ENCODE results near the gene TBC1D3B.
"Not testable (repeated sequence)": the region's sequence is repeated elsewhere in the genome, so short reads cannot be mapped to it uniquely, and the experiment has no call there.

TBC1D3B gene

DNA sequence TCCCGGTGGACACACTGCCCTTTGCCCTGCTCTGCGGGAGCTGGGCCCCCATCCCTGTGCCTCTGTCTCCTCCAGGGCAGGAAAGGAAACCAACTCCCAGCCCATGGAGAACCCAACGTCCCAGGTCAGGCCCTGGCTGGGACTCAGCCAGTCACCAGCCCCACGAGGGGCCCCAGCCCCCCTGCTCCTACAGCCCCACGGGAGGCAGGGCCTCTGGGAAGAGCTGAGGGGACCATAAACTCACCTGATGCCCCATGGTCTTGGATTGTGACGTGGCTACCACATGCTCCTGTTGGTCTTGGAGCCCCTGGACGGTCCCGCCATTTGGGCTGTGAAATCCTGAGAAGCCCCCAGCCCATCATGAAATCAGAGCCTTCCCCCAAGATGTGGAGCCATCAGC is 7.6 kb downstream of the TBC1D3B start:
- not testable (repeated sequence) for DNase-seq

GRCh38 chr17:36153895-36154610 is 22.4 kb downstream of the TBC1D3B start:
- DNase-seq, result no peak

DNA sequence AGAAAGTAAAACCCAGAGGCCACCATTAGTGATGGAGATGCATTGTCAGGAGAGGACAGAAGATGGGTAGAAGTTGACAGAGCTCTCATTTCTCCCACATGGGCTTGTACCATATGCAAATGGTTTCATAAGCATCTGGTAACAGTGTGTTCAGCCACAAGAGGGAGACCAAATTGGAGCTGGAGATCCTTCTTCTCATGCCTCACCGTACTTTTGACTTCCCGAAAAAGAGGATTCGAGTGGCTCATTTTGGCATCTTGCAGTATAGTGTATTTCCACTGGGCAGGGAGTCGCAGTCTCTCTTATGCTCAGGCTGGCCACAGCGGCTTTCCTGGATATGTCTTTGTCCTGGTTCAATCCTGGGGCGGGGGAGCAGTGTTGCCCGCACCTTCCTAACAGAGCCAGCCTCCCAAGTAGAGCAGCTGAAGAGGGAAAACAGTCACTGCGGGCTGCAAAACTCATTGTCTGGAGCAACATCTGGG is 23.8 kb downstream of the TBC1D3B start:
- DNase-seq, result no peak

- DNase-seq, result no peak
Observed at GRCh38 chr17:36151891-36152638, 24.4 kb downstream of the TBC1D3B start.

DNA sequence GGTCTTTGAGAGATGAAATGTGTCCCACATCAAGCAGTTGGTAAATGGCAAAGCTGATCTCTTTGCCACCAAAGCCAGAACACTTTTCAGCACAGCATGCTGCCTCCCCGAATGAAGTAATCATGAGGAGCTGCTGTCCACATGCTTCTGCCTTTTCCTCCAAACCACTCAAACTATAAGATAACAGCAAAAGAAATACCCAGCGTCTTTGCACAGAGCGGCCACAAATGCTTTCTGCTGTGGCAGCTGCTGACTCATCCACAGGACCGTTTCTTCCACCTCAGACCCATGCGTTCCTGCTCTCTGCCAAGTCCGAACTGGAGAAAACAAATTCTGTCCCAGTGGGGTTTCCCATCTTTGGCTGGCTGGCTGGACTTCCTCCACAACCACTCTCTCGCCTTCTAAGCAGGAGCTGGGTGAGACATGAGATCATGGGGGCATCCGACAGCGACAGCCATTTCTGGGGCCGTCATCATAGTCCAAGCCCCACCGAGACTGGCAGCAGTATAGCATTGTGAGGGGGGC is 27.1 kb downstream of the TBC1D3B start:
- no peak for DNase-seq

DNA sequence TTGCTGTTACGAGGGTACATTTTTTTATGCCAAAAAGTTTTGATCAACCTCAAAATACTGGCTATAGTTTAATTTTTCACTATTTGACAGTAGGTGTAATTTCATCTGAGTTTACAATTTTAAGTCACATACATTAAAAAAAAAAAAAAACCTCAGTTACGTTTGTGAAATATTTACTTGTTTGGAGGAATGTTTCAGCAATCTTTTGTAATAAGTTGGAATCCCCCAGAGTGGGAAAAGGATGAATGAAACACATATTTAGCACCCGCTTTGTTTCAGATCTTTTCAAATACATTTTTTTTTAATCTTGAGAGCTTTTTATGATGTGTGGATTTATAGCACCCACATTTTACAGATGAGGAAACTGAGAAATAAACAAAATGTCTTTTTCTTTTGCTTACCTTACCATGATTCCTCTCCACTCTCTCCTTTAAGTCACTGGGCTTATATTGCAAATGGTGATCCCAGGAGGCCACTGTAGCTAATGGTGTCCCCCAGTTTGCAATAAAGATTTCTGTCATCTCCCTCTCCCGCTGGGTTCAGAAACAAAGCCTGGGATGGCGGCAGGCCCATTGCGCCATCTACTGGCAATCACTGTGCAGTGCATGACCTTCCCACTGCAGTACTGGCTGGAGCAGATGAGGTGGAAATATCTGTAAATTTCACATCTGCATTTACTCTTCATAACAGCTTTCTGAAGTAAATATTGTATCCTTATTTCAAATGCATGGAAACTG is 27.7 kb downstream of the TBC1D3B start:
- peak; percentile 24 for DNase-seq

DNA sequence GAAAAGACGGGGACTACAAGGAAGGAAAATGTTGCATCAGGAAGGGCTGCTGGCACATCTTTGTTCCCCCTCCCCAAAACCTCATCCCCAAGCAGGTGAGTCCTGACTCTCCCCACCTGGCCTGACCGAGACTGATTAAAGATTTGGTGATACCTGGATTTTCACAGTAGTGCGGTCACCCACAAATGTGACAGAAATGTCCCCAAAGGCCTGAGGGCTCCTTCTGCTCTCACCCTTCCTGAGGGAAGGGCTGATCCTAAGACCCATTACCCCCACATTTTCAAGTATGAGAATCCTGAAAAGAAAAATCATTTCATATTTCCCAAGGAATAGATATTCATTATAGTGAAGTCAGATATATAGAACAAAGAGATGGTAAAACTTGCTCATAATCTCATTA is 28.8 kb downstream of the TBC1D3B start:
- DNase-seq, result no peak

- DNase-seq, result no peak
Observed at GRCh38 chr17:36144981-36145729, 31.3 kb downstream of the TBC1D3B start.

DNA sequence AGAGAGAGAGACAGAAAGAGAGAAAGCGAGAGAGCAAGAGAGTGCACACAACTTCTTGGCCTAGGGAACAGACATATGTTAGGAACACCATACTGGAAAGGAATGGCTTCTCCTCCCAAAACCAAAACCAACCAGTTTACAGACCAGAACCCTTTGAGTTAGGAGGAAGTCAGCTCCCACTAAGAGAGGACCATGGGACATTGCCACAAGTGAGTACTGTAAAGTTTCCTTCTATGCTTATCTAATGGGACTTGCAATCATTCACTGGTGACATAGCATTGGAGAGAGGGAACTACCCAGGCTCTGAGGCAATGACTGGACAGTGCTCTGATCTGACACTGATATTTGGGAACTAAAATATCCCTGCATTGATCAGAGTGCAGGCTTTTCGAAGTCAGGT is 32.4 kb downstream of the TBC1D3B start:
- DNase-seq, result no peak

GRCh38 chr17:36142806-36143205 is 33.6 kb downstream of the TBC1D3B start:
- no peak for DNase-seq

GRCh38 chr17:36142235-36142634 is 34.2 kb downstream of the TBC1D3B start:
- DNase-seq, result no peak

- no peak for DNase-seq
Observed at GRCh38 chr17:36136439-36136838, 40.0 kb downstream of the TBC1D3B start.

DNA sequence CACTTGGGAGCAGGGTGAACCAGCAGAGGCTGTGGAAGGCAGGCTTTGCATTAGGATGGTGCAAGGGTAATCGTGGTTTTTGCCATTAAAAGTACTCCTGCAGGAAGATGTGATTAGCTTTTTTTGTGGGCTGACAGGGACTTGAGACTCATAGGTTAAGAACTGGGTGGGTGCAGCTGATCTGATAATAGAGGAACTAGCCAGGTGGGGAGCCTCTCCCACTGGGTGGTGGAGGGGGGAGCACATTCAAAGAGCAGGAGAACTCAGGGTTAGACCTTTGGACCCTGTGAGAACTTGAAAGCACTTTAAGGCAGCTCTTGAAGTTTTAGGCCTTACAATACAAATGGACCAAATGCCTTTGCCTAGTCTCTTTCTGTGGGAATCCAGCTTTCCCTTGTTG is 40.4 kb downstream of the TBC1D3B start:
- no peak for DNase-seq

DNA sequence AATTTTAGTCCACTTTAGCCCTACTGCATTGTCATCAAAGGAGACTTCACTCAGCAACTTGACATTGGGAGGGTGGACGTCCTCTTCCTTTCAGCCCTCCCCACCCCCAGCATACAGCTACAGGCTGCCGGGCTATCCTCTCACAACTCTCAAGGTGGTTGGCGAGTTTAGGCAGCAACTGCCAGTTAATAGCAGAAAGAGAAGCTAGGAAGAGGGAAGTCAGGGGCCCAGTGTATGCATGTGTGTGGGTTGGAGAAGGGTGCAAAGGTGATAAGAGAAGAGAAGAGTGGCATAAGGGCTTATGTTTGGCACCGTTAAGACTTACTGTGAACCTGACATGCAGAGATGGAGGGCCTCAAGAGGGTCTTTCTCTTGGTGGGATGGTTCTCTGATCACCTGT is 41.0 kb downstream of the TBC1D3B start:
- no peak for DNase-seq

DNA sequence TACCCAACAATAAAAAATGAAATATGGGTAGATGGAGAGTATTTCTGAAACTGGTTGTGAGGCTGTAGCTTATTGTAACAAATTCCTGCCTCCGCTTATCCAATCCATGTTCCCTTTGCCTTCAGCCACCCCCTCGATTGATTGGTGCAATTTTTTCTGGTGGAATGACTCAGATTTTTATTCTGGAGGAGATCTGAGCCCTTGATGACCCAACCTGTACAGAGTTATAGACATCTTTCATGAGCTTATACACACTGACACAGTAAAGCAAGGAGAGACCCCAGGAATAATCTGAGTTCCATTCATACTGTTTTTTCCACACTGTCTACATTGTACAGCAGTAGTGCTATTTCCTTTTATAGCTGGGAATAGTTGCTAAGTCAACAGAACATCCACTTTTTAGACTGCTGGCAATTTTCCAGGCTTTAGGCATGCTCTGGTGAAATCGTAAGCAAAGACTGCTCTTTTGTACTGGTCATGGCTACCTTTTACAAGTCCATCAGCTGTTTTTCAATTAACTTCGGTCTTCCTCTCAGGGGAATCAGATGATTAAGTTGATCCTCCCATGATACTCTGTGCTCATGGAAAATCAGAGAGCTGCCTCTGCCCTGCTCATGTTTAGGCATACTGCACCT is 42.7 kb downstream of the TBC1D3B start:
- DNase-seq, result no peak

GRCh38 chr17:36132421-36132831 is 44.0 kb downstream of the TBC1D3B start:
- DNase-seq, result no peak

GRCh38 chr17:36131931-36132330 is 44.5 kb downstream of the TBC1D3B start:
- DNase-seq, result no peak

GRCh38 chr17:36131421-36131820 is 45.0 kb downstream of the TBC1D3B start:
- DNase-seq, result no peak

DNA sequence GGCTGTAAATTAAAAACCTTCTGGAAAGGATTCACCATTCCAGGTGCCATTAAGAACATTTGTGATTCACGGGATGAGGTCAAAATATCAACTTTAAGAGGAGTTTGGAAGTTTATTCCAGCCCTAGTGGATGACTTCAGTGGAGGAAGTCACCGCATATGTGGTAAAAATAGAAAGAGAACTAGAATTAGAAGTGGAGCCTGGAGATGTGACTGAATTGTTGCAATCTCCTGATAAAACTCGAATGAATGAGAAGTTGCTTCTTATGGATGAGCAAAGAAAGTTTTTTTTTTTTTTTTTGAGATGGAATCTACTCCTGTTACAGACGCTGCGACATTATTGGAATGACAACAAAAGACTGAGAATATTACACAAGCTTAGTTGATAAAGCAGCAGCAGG is 46.1 kb downstream of the TBC1D3B start:
- DNase-seq, result no peak

DNA sequence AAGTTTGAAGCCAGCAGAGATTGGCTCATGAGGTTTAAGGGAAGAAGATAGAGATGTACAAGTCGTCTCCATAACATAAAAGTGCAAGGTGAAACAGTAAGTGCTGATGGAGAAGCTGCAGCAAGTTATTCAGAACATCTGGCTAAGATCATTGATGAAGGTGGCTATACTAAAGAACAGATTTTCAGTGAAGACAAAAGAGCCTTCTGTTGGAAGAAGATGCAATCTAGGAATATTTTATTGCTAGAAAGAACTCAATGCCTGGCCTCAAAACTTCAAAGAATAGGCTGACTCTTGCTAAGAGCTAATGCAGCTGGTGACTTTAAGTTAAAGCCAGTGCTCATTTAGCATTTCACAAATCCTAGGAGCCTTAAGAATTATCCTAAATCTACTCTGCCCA is 46.8 kb downstream of the TBC1D3B start:
- DNase-seq, result no peak

- no peak for DNase-seq
Observed at GRCh38 chr17:36128411-36128978, 47.9 kb downstream of the TBC1D3B start.

DNA sequence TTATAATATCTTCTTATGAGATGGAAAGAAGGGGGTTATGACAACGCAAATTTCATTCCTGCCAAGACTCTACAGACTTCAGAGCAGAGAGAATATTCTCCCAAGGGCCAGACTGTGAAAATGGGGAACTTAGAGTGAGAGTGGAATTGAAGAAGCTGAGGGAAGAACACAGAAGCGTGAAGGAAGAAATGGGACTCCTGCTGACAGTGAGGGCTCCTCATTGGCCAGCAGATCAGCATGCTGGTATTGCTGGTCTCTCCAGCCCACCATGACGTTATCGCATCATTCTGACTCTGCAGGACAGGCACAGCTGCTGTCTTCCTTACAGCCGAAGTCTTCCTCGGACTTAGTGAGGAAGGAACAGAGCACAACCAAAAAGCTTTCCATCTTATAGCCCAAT is 48.5 kb downstream of the TBC1D3B start:
- no peak for DNase-seq
